ENCODE measurements around the gene PDE4D. TPM values are rescaled to one million over a fixed set of nuclear protein-coding genes. Genes with fewer than 3 reads are reported as not detected.

Gene PDE4D
- total RNA-seq, 2 experiments from 2014 or later = 68.5 to 69.8 TPM

DNA sequence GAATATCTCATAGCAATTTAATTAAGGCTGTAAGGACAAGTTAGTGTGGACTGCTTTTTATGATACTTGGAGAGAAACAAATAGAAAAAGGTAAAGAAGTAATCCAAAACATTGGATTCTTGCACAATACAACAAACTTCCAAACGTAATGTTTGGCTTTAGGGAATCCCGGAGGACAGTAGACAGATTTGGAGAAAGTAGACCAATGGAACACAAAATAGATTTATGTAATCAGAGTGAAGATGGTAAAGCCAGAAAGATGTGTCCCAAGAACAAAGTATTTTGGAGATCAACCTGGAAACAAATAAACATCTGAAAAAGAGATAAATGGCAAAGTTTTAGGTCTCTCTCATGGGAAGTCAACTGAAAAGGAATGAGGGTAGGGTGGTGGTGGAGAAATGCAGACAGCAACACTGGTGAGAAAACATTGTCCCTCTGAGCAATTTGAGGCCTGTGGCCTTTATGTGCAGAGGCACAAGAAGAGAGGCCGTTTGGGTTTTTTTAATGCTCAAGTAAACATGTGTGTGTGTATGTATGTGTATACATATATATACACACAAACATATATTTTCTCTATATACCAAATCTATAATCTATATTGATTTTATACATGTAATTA is 620.6 kb downstream of the PDE4D start:
- intact Hi-C loops (cut with DNase I, micrococcal nuclease) = no loop called here

DNA sequence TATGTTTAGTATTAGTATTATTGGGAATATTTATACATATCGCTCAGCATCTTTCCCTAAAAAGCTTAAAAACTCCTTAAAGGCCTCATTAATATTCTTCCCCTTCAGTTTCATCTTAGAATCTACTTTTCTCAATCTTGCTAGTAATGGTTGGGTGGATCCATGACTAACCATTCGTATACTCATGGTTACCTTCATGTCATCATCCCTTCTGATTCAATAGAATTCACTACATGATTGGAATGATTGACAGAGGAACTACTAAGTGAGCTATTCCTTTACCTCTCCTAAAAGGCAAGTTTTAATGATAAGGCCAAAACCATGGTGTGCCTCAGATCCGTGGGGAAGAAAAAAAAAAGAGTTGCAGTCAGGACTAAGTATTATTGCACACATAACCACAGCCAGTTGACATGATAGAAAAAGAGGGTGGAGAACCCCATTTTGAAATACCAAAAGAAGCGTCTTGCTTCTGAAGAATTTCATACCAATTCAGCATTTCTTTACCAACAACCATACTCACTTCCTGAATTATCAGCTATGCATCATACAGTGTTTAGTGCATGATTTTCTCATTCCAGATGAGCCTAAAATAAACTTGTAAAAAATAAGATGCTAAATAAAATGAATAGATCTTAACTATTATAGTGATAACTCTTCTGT is 624.6 kb downstream of the PDE4D start:
- H3K27ac Mint-ChIP-seq = no peak overlapping the region
- POLR2A ChIA-PET = interaction anchor here (0.7 kb wide), 1 partner anchor 300 kb away, joined by 3 read pairs; no protein-coding TSS in a partner anchor
- no peaks in the 10 kb centered on the region for H3K4me1 Mint-ChIP-seq
- H3K36me3 Mint-ChIP-seq (ENCODE audit: low read depth) = no peaks in the 10 kb centered on the region
- ATAC-seq = no peak
- H3K27me3 Mint-ChIP-seq = no peaks in the 10 kb centered on the region
- no peaks in the 10 kb centered on the region for H3K9me3 Mint-ChIP-seq (ENCODE audit: low read depth)
- H3K4me3 Mint-ChIP-seq = no peak overlapping the region
- CTCF ChIA-PET = interaction anchor here (0.6 to 1.2 kb wide), 3 partner anchors 49 to 98 kb away, joined by 3 to 4 read pairs (median 3); no protein-coding TSS in a partner anchor
- DNase-seq = no peak
- intact Hi-C loops (cut with DNase I, micrococcal nuclease) = no loop called here

More for the DNA sequence above, 620.6 kb downstream of the PDE4D start:
- Mint-ChIP-seq H3K27me3 (peaks cover 17% of the 10 kb centered on the region), H3K36me3 (ENCODE audit: low read depth) (no peaks in the 10 kb centered on the region), H3K4me1 (peaks cover 12% of the 10 kb centered on the region), H3K9me3 (ENCODE audit: low read depth) (no peaks in the 10 kb centered on the region), H3K4me3 (no peak overlapping the region), H3K27ac (no peak overlapping the region)
- no peak for ATAC-seq
- no peak for DNase-seq
- CTCF ChIA-PET = no interaction called here
- POLR2A ChIA-PET = no interaction called here

DNA sequence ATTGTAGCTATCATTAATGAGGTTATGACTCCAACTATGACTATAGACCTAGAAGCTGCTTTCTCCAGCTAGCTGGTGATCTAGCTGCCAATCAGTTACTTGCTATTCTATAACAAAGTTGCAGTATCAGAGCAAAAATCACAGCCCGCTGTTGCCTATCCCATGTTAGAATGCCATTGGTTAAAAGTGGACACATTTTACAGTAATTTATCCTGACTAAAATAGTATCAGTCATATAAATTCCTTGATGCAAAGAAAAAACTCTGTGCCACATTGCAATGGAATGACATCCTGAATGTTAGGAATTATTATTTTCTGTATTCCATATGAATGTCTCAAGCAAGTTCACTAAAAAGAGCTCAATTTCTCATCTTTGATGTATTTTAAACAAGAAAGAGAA is 626.5 kb downstream of the PDE4D start:
- CTCF ChIA-PET = interaction anchor here (0.6 to 1.2 kb wide), 3 partner anchors 8 to 232 kb away, joined by 3 read pairs; no protein-coding TSS in a partner anchor
- H3K36me3 Mint-ChIP-seq (ENCODE audit: low read depth) = no peaks in the 10 kb centered on the region

DNA sequence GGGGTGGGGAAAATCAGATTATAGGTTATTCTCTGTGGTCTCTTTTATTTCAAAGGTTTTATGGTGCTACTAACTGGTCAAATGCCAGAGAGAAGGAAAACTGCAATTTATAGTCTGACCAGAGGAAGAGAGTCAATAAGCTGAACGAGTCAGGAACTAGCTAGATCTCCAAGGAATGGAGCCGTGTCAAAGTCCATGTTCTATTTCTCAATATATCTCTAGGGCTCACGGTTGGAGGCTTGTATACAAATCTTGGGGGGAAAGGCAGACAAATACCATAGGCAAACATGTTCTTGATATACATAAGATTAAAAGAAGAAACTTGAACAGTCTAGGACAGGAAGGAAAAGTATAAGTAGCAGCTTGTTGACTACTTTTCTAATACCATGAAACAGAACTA is 627.1 kb downstream of the PDE4D start:
- ATAC-seq = no peak
- CTCF ChIA-PET = interaction anchor here (0.6 to 1.2 kb wide), 3 partner anchors 9 to 232 kb away, joined by 3 read pairs; no protein-coding TSS in a partner anchor

More for the DNA sequence above, 626.5 kb downstream of the PDE4D start:
- Mint-ChIP-seq H3K9me3 (ENCODE audit: low read depth) (no peaks in the 10 kb centered on the region), H3K27ac (no peak overlapping the region), H3K4me1 (no peaks in the 10 kb centered on the region), H3K27me3 (no peaks in the 10 kb centered on the region), H3K4me3 (no peak overlapping the region)
- ATAC-seq (no peak), DNase-seq (no peak)
- POLR2A ChIA-PET = no interaction called here
- intact Hi-C loops (cut with DNase I, micrococcal nuclease) = no loop called here

DNA sequence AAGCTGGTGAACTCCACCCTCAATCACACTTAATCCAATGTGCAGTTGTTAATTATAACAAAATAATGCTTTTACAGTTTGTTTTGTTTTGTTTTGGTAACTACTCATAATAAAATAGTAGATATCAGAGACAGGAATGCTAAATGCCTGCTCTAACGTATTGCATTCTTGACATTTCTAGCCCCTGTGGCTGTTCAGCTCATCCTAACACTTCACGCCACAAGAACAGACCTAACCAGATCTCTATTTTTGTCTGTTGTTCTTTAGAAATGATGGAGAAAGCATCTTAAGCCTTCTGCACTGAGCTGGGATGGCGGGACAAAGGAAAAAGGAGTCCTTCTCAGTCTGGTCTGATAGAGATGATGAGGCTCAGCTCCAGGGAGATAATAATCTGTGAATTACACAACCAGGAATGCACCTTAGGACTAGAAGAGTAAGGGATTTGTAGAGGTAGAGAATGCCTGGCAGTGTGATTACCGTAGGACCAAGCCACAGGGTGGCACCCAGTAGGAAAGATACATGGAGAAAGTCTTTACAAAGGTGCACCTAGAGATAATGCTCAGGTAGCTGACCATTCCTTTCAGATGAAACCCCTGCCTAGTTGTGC is 628.8 kb downstream of the PDE4D start:
- DNase-seq = no peak
- Mint-ChIP-seq H3K27me3 (no peaks in the 10 kb centered on the region), H3K36me3 (ENCODE audit: low read depth) (no peaks in the 10 kb centered on the region), H3K9me3 (ENCODE audit: low read depth) (no peaks in the 10 kb centered on the region), H3K27ac (no peak overlapping the region), H3K4me1 (no peaks in the 10 kb centered on the region), H3K4me3 (no peak overlapping the region)
- no peak for ATAC-seq
- ChIA-PET CTCF (interaction anchor here (0.9 to 2.3 kb wide), 2 partner anchors 9 to 536 kb away, joined by 3 to 7 read pairs; no protein-coding TSS in a partner anchor), POLR2A (no interaction called here)
- intact Hi-C loops (cut with DNase I, micrococcal nuclease) = no loop called here

More for the DNA sequence above, 627.1 kb downstream of the PDE4D start:
- H3K36me3 Mint-ChIP-seq (ENCODE audit: low read depth) = no peaks in the 10 kb centered on the region
- no peaks in the 10 kb centered on the region for H3K4me1 Mint-ChIP-seq
- no peak for DNase-seq
- no peak overlapping the region for H3K4me3 Mint-ChIP-seq
- H3K9me3 Mint-ChIP-seq (ENCODE audit: low read depth) = no peaks in the 10 kb centered on the region
- intact Hi-C loops (cut with DNase I, micrococcal nuclease) = no loop called here
- H3K27ac Mint-ChIP-seq = no peak overlapping the region
- no peaks in the 10 kb centered on the region for H3K27me3 Mint-ChIP-seq
- POLR2A ChIA-PET = no interaction called here

DNA sequence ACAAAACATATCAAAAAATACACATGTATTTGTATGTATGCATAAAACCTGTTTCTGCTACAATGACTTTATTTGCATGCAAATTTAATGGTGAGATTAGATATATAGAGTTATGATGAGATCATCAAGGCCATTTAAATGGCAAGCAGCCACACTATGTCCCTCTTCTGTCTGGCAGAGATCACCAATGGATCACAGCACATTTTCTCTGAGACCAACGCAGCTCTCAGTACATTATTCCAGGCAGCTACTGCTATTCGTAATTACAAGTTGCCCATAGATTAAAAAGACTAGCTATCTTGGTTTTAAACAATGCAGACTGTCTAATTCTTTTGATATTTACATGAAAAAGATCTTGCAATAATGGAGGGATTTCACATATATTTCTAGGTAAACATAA is 629.5 kb downstream of the PDE4D start:
- intact Hi-C loops (cut with DNase I, micrococcal nuclease) = no loop called here
- POLR2A ChIA-PET = no interaction called here
- Mint-ChIP-seq H3K9me3 (ENCODE audit: low read depth) (no peaks in the 10 kb centered on the region), H3K4me3 (no peak overlapping the region), H3K27me3 (no peaks in the 10 kb centered on the region), H3K36me3 (ENCODE audit: low read depth) (no peaks in the 10 kb centered on the region), H3K4me1 (no peaks in the 10 kb centered on the region), H3K27ac (no peak overlapping the region)
- CTCF ChIA-PET = interaction anchor here (2.3 kb wide), 1 partner anchor 8 kb away, joined by 7 read pairs; no protein-coding TSS in a partner anchor
- DNase-seq (no peak), ATAC-seq (no peak)

DNA sequence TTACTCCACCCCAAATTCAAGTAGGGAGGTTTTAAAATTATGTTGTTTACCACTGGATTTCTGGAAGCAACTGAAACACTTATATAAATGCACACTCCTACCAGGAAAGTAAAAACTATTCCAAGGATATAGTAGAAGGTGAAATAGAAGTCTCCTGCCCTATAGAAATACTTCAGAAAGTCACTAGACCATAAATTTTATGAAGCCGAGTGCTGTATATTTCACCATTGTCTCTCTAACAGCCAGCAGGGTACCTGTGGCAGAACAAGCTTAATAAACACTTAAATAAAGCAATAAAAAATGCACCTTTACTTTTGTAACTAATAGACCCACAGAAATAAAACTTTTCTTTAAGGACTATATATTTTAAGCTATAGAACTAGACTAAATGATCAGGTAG is 631.6 kb downstream of the PDE4D start:
- ATAC-seq = no peak
- Mint-ChIP-seq H3K27ac (no peak overlapping the region), H3K9me3 (ENCODE audit: low read depth) (no peaks in the 10 kb centered on the region), H3K27me3 (peaks cover 5% of the 10 kb centered on the region), H3K4me1 (no peaks in the 10 kb centered on the region), H3K36me3 (ENCODE audit: low read depth) (no peaks in the 10 kb centered on the region), H3K4me3 (no peak overlapping the region)
- CTCF ChIA-PET = interaction anchor here (0.9 kb wide), 1 partner anchor 74 kb away, joined by 3 read pairs; no protein-coding TSS in a partner anchor
- DNase-seq = no peak
- intact Hi-C loops (cut with DNase I, micrococcal nuclease) = no loop called here
- POLR2A ChIA-PET = no interaction called here

DNA sequence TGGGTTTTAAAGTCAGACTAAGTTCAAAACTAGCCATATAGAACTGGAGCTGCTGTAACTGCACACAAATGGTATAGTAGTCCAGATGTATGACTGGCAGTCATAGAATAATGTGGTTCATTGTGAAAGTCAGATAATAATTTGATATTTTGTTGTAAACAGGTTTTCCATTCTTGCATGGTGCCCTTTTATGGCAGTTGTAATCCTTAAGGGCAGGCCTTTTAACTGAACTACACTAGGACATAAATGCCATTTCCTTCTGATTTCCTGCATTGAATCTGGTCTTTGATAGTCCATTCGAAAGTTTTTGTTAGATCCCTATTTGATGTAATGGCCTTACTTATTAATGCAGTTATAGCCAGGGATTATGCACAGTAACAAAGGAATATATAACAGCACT is 632.6 kb downstream of the PDE4D start:
- ChIA-PET CTCF (interaction anchor here (0.6 to 0.7 kb wide), 2 partner anchors 97 to 372 kb away, joined by 3 read pairs; no protein-coding TSS in a partner anchor), POLR2A (no interaction called here)
- Mint-ChIP-seq H3K4me3 (no peak overlapping the region), H3K36me3 (ENCODE audit: low read depth) (no peaks in the 10 kb centered on the region), H3K4me1 (no peaks in the 10 kb centered on the region), H3K9me3 (ENCODE audit: low read depth) (no peaks in the 10 kb centered on the region), H3K27me3 (peaks cover 5% of the 10 kb centered on the region), H3K27ac (no peak overlapping the region)
- DNase-seq (no peak), ATAC-seq (no peak)
- intact Hi-C loops (cut with DNase I, micrococcal nuclease) = no loop called here

DNA sequence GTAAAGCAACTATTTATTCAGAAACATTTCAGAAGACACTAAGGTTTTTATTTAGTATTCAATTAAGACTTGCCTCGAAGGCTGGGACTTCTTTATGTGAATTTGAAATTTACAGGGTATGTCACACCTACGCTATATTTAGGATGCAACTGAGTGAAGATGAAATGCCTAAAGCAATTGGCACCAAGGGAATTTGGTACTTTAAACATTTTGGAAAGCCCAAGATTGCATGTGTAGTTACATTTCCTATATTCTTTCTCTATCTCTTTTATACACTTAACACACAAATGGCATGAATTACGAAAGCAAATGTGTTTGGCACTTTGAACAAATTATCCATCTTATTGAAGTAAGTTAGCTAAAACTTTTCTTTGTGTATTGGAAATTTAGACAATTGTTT is 633.3 kb downstream of the PDE4D start:
- H3K4me3 Mint-ChIP-seq = no peak overlapping the region
- H3K36me3 Mint-ChIP-seq (ENCODE audit: low read depth) = no peaks in the 10 kb centered on the region
- intact Hi-C loops (cut with DNase I, micrococcal nuclease) = no loop called here
- ATAC-seq = no peak
- CTCF ChIA-PET = interaction anchor here (0.7 kb wide), 1 partner anchor 97 kb away, joined by 3 read pairs; no protein-coding TSS in a partner anchor
- H3K27ac Mint-ChIP-seq = no peak overlapping the region
- H3K4me1 Mint-ChIP-seq = no peaks in the 10 kb centered on the region
- peaks cover 8% of the 10 kb centered on the region for H3K27me3 Mint-ChIP-seq
- DNase-seq = no peak
- POLR2A ChIA-PET = no interaction called here
- no peaks in the 10 kb centered on the region for H3K9me3 Mint-ChIP-seq (ENCODE audit: low read depth)

DNA sequence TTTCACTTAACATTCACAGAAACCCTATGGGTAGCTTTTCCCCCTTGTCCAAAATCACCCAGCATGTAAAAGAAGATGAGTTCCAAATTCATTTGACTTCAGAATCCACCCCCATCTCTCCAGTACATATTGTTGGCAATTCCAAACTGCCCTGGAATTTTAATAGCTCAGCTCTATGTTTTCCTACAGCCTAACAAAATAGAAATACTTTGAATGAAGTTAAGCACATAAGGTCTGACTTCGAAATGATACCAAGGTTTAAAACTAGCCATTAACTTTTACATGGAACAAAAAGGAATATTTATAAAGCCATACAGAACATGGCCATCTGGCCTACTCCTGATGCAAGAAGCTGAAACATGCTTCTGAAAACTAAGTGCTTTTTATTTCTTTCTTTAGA is 634.3 kb downstream of the PDE4D start:
- Mint-ChIP-seq H3K4me1 (no peaks in the 10 kb centered on the region), H3K27ac (no peak overlapping the region), H3K36me3 (ENCODE audit: low read depth) (no peaks in the 10 kb centered on the region), H3K4me3 (no peak overlapping the region), H3K9me3 (ENCODE audit: low read depth) (no peaks in the 10 kb centered on the region), H3K27me3 (peaks cover 11% of the 10 kb centered on the region)
- DNase-seq = no peak
- ATAC-seq = no peak
- CTCF ChIA-PET = no interaction called here
- intact Hi-C loops (cut with DNase I, micrococcal nuclease) = no loop called here
- POLR2A ChIA-PET = no interaction called here

DNA sequence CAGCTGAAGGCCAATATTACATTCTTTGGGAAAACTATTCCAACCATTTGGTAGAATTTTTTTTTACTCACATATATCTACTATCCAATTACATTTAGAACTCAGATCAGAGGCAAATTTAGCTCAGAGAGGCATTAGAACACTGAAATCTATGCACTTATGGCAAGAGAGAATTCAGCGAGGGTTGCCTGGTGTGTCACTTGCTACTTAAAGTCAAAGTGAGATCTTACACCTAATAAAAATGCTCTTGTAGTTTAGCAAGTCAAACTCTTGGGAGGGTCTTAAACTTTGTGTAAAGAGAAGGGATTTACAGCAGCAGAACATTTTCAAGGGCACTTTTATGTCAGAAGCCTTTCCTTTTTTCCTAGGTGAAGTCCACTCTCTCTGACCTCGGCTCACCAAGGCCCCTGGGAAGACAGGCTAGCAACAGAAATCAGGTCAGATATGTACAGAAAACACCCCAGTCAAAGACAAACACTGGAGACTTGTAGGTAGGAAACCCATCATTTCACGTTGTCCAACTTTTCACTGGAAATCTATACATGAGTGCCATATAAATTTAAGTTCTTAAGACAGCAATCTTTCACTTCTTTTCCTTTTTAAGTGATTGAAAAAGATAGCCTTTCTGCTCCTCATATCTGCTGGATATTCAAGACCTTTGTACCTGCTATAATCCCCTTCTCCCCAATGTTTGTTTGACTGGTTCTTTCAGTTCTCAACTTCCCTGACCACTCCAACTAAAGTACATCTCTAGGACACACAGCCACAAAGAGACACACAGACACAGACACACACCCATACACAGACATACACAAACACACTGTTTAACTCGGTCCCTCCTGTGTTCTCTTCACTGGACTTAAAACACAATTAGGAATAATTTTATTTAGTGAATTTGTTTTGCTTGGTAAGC is 635.8 kb downstream of the PDE4D start:
- ChIA-PET CTCF (interaction anchor here (1.0 kb wide), 1 partner anchor 13 kb away, joined by 3 read pairs; no protein-coding TSS in a partner anchor), POLR2A (interaction anchor here (0.6 kb wide), 1 partner anchor 87 kb away, joined by 5 read pairs; no protein-coding TSS in a partner anchor)
- Mint-ChIP-seq H3K27ac (no peak overlapping the region), H3K4me3 (no peak overlapping the region), H3K27me3 (peaks cover 16% of the 10 kb centered on the region), H3K4me1 (no peaks in the 10 kb centered on the region), H3K9me3 (ENCODE audit: low read depth) (no peaks in the 10 kb centered on the region), H3K36me3 (ENCODE audit: low read depth) (no peaks in the 10 kb centered on the region)
- ATAC-seq (no peak), DNase-seq (no peak)
- intact Hi-C loops (cut with DNase I, micrococcal nuclease) = no loop called here

All from activated CD4-positive, alpha-beta T cell treated with anti-CD3 and anti-CD28 coated beads for 36 hours (primary cell).